GM18517 (cell line): ENCODE measurements around the gene PEX11A.

Source experiments
- ATAC-seq: cut with Tn5 transposase; IDR thresholded peaks from one replicate; pipeline ENCODE4 v1.9.1; 2021; ENCODE audit warnings: mild to moderate bottlenecking, moderate library complexity; ENCODE audit not compliant: unreplicated experiment

The PEX11A gene

GRCh38 chr15:89657686-89658200 lies 32.8 kb downstream of the PEX11A start:
- ATAC-seq: no peak

DNA sequence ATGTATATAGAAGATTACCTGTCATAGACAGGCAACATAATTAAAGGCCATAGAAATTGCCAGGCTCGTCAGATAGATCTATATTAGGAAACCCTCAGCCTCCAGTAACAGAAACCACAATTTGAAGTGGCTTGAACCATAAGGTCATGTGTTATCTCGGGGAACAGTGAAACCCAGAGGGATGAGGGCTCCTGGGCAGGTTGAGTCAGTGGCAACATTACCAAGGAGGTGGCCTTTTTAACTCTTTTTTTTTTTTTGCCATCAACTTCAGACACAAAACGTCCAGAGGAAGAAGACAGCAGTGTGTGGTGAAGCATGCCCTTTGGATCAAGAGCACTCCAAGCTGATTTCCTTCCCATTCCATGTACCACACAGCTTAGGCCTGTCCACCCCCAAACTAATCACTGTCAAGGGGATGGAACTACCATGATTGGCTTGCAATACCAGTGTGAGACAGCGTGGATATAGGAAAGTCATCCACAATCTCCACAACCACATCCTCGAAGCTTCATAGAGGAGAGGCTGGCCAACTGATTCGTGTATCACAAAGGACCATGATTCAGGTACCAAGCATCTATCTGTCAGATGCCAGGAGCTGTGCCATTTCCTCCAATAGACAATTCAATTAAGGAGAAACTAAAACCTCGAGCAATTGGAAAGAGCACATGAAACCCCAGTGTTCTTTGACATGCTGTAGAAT lies 34.3 kb downstream of the PEX11A start:
- ATAC-seq: no peak

GRCh38 chr15:89654847-89655805 lies 35.4 kb downstream of the PEX11A start, which contains the start of gene KIF7:
Gene KIF7, minus strand, starts transcription at chr15:89655467. Its CDS starts 2,537 bp downstream, at chr15:89652930.
- no peak for ATAC-seq

DNA sequence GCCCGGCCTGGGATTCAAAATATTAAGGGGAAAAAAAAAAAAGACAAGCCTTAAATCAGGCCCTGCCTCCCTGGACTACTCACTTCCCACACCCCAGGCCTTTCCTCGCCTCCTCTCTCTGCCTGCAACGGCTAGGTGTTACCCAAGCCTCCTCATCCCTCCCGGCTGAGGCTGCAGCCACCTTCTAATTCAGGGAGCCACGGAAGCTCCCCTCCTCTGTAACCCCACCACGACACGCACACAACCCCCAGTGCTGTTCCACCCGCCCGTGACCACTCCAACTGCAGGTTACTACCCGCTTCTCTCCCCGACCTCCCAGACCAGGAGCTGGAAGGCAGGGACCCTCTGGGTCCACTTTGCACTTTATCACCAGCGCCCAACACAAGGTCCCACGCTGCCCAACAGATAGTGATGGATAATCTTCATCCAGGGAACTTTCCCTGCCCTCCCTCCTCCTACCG lies 36.2 kb downstream of the PEX11A start:
- ATAC-seq: no peak

GRCh38 chr15:89653578-89653977 lies 37.0 kb downstream of the PEX11A start:
- no peak for ATAC-seq

GRCh38 chr15:89652666-89653065 lies 37.9 kb downstream of the PEX11A start:
- ATAC-seq: no peak

DNA sequence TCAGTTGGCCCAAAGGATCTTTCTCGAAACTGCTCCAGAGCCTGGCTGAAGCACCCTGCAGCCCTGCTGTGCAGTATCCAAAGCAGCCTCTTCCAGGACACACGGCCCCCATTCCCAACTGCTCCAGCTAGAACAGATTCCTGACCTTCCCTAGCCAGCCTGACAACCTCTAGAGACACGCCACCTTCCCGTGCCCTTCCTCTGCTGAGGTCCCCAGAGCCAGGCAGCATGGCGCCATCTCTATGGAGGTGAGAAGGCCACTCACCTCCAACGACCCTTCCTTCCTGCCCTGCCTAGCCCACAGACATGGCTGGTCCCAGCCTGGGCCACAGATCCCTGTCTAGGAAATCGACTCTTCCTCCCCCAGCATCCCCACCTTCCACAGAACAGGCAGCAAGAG lies 38.4 kb downstream of the PEX11A start:
- ATAC-seq: no peak

DNA sequence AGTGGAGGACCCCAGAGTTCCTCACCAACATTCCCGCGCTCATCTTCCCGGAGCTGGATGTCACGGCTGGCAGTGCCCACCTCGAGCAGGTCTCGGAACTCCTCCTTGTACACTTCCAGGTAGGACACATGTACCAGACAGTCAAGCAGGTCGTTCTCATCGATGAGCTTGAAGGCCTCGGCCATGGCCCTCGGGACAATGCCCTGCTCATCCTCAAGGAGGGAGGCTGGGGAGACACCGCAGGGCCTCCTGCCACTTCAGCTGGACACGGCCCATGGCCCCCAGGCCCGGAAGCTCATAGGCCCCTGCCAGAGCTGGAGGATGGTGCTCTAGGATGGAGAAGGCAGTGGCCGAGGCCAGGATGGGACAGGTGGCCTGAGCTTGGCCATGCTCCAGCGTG lies 40.8 kb downstream of the PEX11A start:
- ATAC-seq: no peak

GRCh38 chr15:89649013-89649625 lies 41.4 kb downstream of the PEX11A start:
- no peak for ATAC-seq

DNA sequence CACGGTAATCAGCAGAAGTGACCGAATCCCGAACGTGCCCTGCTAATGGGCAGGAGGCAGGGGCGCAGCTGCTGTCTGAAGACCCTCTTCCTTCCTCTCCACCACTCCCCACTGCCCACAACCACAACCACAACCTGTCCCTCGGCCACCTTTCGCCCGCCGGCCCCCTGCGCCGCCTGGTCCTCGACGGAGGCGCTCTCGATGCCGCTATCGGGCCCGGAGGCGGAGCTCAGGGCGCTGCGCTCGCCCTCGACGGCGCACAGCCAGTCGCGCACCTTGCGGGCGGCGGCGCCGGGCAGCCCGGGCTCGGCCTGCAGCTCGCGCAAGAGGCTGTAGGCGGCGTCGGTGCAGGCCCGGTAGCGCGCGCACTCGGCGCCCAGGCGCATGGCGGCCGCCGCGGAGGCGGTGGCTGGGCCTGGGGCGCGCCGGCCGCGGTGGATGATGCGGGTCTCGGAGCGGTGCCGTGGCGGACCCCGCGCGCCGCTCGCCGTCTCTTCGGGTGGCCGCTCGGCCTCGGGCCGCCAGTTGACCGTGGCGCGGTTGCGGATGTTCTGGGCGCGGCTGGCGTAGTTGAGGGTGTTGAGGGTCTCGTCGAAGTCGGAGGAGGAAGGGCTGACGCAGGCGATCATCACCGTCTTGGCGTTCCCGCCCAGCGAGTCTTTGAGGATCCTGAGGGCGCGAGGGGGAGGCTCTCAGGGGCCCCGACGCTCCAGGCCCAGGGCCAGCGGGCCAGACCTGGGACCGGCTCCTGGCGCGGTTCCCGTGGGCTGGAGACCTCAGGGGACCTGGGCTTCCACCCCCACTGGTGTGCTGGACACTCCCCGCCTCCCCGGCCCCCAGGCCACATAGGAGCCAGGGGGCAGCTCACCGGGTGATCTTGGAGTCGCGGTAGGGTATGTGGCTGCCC lies 42.2 kb downstream of the PEX11A start:
- no peak for ATAC-seq

DNA sequence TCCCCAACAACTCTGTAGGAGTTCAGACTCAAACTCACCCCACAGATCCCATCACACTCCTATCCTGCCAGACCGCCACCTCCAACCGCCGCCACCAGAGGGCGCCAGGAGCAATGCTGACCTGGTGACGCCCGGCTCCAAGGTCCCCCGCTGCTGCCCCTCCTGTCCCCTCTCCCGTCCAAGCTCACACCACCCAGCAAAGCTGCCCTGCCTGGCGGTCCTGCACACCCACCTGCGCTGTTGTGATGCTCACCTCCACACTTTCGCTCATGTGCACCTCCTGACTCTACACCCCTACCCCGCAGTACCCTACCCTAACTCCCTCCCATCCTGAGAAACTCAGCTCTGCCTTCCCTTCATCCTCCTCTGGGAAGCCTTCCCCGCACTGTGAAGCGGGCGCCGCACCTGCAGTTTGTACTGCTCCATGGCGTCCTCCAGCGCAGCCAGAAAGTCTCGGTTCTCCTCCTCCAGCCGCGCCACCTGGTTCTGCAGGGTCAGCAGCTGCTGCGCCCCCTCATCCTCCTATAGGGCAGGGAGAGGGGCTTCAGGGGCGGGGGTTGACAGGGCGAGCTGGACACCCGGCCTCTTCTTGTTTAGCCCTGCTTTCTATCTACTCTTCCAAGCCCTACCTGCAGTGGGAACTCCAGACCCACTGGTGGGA lies 43.2 kb downstream of the PEX11A start:
- no peak for ATAC-seq

- ATAC-seq: no peak
These were observed 44.0 kb downstream of the PEX11A start for GRCh38 chr15:89646416-89647141.

DNA sequence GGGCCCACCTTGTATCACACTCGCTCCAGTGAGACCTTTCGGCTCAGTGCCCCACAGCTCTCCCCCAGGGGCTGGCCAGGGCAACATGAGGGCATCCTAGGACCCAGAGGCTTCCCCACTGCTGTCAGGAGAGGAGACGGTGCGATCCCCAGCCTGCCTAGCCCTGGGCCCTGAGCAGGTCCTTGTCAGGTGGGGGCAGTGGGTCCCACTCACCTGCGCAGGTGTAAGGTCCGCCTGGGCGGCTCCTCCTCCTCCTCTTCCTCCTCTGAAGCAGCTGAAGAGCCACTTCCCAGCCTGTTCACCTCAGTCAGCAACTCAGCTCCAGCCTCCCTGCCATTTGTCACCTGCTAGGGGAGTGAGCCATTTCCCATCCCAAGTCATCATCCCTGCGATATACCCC lies 44.9 kb downstream of the PEX11A start:
- no peak for ATAC-seq

DNA sequence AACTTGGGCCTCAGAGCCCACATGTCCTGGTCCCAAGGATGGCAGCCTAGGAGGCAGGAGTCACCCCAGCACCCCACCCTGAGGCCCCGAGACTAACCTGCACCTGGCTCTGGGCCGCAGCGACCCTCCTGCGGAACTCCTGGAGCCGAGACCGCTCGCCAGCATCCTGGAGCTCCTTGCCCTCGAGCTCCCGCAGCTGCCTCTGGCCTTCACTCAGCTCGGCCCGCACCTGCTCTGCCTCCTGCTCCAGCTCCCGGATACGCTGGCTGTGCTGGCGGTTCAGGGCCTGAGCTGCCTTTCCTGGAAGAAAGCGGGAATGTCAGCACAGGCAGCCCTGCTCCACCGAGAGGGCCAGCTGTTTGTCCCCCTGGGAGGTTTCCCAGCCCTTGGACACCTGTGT lies 48.4 kb downstream of the PEX11A start:
- no peak for ATAC-seq

DNA sequence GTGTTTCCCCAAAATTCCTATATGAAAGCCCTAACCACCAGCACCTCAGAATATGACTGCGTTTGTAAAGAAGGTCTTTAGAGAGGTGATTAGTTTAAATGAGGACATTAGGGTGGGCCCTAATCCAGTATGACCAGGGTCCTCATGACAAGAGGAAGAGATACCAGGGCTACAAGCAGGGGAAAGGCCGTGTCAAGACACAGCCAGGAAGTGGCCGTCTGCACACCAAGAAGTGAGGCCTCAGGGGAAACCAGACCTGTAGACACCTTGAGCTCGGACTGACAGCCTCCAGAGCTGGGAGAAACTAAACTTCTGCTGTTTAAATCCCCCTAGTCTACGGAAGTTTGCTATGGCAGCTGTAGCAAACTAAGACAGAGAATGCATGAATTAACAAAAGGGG lies 49.5 kb downstream of the PEX11A start:
- no peak for ATAC-seq

DNA sequence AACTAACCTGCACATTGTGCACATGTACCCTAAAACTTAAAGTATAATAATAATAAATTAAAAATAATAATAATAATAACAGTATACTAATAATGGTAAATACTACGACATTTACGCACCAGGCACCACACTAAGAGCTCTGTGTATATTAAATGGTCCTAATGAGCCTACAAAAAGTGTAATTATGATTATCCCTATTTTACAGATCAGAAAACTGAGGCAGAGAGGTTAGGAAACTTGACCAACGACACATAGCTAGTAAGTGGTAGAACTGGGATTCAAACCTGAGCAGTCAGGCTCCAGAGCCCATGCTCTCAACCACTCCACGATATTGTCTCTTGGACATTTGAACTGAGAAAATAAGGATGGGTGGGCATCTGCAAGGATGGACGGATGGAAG lies 50.3 kb downstream of the PEX11A start:
- ATAC-seq: no peak

GRCh38 chr15:89633585-89633984 lies 57.0 kb downstream of the PEX11A start:
- no peak for ATAC-seq

DNA sequence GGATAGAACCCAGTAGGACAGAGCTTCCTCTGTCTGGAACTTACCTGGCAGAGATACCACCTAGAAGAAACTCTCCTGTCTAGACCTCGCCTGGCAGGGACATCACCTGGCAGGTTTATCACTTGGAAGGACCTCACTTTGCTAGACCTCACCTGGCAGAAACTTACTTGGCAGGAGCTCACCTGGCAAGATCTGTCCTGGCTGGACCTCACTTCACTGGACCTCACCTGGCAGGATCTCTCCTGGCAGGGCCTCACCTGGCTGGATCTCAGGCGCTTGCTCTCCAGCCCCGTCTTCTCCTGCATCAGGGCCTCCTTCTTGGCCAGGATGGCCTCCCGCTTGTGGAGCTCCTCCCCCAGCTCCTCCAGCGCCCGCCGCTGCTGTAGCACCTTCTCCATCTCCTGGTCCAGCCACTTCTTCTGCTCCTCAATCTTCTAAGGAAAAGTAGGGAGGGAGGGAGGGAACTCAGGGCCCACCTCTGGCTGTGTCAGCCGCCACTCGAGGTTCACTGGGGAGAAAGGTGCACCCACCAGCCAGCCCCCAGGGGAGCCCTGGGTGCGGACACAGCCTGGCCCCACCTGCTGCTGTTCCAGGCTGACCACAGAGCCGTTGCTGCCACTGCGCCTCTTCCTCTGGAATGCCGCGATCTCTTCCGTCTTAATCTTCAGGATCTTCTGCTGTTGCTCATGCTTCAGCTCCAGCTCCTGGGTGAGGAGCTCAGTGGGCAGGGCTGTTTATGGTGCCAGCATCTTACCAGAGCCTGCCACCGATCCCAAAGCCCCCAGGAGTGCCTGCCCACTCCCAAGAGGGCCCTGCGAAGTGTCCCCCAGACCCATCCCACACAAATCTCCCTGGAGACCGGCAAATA lies 57.8 kb downstream of the PEX11A start:
- ATAC-seq: no peak
